Glutamatergic neuron (in vitro differentiated cells): Measurements from ENCODE around the gene ABCA2. TPM values are rescaled to one million over a fixed set of nuclear protein-coding genes. Genes with fewer than 3 reads are reported as not detected.

ENCODE experiments used
- DNase-seq: peaks from one replicate; pipeline ENCODE4 v3.0.0; 2022
- H3K27ac Mint-ChIP-seq: one replicate; pipeline ENCODE4 v1.8.0; 2020; ENCODE audit warnings: mild to moderate bottlenecking, mixed read lengths, inconsistent platforms; ENCODE audit not compliant: unreplicated experiment
- H3K27me3 Mint-ChIP-seq: one replicate; pipeline ENCODE4 v1.8.0; 2020; ENCODE audit warnings: mild to moderate bottlenecking, moderate library complexity, mixed read lengths, inconsistent platforms; ENCODE audit not compliant: unreplicated experiment
- H3K36me3 Mint-ChIP-seq: one replicate; pipeline ENCODE4 v1.8.0; 2020; ENCODE audit warnings: mild to moderate bottlenecking, mixed read lengths, inconsistent platforms; ENCODE audit not compliant: unreplicated experiment
- H3K4me1 Mint-ChIP-seq: one replicate; pipeline ENCODE4 v1.8.0; 2020; ENCODE audit warnings: mild to moderate bottlenecking, low read depth, mixed read lengths, inconsistent platforms; ENCODE audit not compliant: unreplicated experiment
- H3K4me3 Mint-ChIP-seq: one replicate; pipeline ENCODE4 v1.8.0; 2020; ENCODE audit warnings: mild to moderate bottlenecking, mixed read lengths, inconsistent platforms; ENCODE audit not compliant: unreplicated experiment
- H3K9me3 Mint-ChIP-seq: one replicate; pipeline ENCODE4 v1.8.0; 2020; ENCODE audit warnings: mild to moderate bottlenecking, moderate library complexity, mixed read lengths, inconsistent platforms; ENCODE audit not compliant: unreplicated experiment
- total RNA-seq: library from RNA; stranded (reverse); fragmentation: NEBNext Ultra II Directional; extraction: Animal tissue kit (Norgen Biotek cat#: 25700); gene quantifications from one replicate; pipeline ENCODE4 v1.2.1, GENCODE V29; 2021; ENCODE audit not compliant: unreplicated experiment
- TF ChIP-seq, protein P1 (sequence below): fragments of 200-600 bp; sonication (generic); IDR thresholded peaks from one replicate; pipeline ENCODE4 v1.5.0; 2021; ENCODE audit not compliant: partially characterized antibody, unreplicated experiment

The ABCA2 gene
- total RNA-seq, 1 donor from 2014 or later: 70.7 TPM

DNA sequence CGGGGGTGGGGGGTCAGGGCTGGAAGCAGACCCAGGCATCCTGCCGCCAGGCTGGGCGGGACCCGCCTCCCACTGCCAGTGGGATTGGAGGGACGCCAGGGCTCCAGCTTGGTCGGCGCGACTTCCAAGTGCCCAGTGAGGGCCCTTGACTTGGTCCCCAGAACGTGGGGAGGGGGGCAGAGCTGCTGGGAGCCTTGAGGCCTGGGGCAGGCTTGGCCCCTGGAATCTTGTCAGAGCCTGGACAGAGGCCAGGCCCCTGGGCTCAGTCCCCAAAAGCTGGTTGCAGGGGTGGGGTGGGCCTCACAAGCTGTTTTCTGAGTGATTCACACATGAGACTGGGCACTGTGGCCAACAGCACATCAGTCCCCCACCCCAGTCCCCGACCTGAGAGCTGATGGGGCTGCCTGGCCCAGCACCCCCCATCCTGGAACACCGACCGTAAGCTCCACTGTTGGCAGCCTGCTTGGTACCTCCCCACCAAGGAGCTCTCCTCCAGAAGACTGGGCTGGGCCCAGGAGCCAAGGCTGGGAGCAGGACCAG lies 32.2 kb downstream of the ABCA2 start:
- TF ChIP-seq, protein P1, sequence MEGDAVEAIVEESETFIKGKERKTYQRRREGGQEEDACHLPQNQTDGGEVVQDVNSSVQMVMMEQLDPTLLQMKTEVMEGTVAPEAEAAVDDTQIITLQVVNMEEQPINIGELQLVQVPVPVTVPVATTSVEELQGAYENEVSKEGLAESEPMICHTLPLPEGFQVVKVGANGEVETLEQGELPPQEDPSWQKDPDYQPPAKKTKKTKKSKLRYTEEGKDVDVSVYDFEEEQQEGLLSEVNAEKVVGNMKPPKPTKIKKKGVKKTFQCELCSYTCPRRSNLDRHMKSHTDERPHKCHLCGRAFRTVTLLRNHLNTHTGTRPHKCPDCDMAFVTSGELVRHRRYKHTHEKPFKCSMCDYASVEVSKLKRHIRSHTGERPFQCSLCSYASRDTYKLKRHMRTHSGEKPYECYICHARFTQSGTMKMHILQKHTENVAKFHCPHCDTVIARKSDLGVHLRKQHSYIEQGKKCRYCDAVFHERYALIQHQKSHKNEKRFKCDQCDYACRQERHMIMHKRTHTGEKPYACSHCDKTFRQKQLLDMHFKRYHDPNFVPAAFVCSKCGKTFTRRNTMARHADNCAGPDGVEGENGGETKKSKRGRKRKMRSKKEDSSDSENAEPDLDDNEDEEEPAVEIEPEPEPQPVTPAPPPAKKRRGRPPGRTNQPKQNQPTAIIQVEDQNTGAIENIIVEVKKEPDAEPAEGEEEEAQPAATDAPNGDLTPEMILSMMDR: no peak
- no peak for DNase-seq
- Mint-ChIP-seq H3K36me3 (peaks cover under 1% of the 10 kb centered on the region), H3K27ac (no peak overlapping the region), H3K4me3 (no peak overlapping the region), H3K27me3 (peaks cover 8% of the 10 kb centered on the region), H3K9me3 (peaks cover 5% of the 10 kb centered on the region), H3K4me1 (peaks cover 6% of the 10 kb centered on the region)

- Mint-ChIP-seq H3K4me1 (peaks cover 8% of the 10 kb centered on the region), H3K4me3 (no peak overlapping the region), H3K27ac (no peak overlapping the region), H3K9me3 (peaks cover 8% of the 10 kb centered on the region), H3K27me3 (peaks cover 13% of the 10 kb centered on the region), H3K36me3 (peaks cover 5% of the 10 kb centered on the region)
- TF ChIP-seq, protein P1: no peak
- no peak for DNase-seq
Measured at GRCh38 chr9:136995362-136995761, 32.7 kb downstream of the ABCA2 start.

DNA sequence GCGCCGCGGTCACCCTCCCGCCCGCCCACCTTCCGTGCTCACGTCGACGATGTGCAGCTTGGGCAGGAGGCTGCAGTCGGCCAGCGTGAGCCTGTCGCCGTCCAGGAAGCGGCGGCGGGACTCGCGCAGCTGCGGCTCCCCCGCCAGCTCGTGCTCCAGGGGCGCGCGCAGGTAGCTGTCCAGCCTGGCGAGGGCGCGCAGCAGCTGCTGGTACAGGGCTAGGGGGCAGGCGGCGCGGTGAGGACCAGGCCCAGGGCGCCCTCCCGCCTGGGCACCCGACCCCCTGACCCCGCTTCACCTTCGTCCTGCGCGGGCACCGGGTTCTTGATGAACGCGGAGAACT lies 33.2 kb downstream of the ABCA2 start:
- no peak for DNase-seq
- TF ChIP-seq, protein P1: no peak
- peaks cover 5% of the 10 kb centered on the region for H3K36me3 Mint-ChIP-seq
- peaks cover 8% of the 10 kb centered on the region for H3K4me1 Mint-ChIP-seq
- no peak overlapping the region for H3K4me3 Mint-ChIP-seq
- peaks cover 13% of the 10 kb centered on the region for H3K27me3 Mint-ChIP-seq
- no peak overlapping the region for H3K27ac Mint-ChIP-seq
- peaks cover 8% of the 10 kb centered on the region for H3K9me3 Mint-ChIP-seq

GRCh38 chr9:136994180-136994887 lies 33.7 kb downstream of the ABCA2 start:
- no peak for DNase-seq
- H3K36me3 Mint-ChIP-seq: peaks cover 5% of the 10 kb centered on the region
- peaks cover 8% of the 10 kb centered on the region for H3K4me1 Mint-ChIP-seq
- H3K9me3 Mint-ChIP-seq: peaks cover 8% of the 10 kb centered on the region
- TF ChIP-seq, protein P1: no peak
- no peak overlapping the region for H3K27ac Mint-ChIP-seq
- H3K4me3 Mint-ChIP-seq: no peak overlapping the region
- H3K27me3 Mint-ChIP-seq: peaks cover 15% of the 10 kb centered on the region

DNA sequence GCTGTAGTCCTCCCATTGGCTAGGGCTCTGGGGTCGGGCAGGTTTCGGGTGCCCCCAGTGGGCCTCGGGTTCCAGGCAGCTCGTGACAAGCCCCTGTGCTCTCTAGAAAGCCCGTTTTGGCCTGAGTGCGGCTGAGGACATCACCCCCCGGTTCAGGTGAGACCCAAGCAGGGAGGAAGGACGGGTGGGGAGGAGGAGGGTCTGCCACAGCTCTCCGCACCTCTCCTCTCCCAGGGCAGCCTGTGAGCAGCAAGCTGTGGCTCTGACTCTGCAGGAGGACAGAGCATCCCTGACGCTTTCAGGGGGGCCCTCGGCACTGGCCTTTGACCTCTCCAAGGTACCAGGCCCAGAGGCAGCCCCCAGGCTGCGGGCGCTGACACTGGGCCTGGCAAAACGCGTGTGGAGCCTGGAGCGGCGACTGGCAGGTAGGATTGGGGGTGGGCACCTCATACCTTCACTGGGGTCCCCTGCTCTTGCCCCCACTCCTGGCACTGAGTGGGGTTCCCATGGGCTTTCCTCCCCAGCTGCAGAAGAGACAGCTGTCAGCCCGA lies 35.1 kb downstream of the ABCA2 start:
- H3K27ac Mint-ChIP-seq: no peak overlapping the region
- peak overlapping the region; percentile 86 for H3K4me3 Mint-ChIP-seq
- TF ChIP-seq, protein P1: no peak
- peaks cover 8% of the 10 kb centered on the region for H3K4me1 Mint-ChIP-seq
- H3K36me3 Mint-ChIP-seq: peaks cover 5% of the 10 kb centered on the region
- H3K27me3 Mint-ChIP-seq: peaks cover 19% of the 10 kb centered on the region
- H3K9me3 Mint-ChIP-seq: peaks cover 8% of the 10 kb centered on the region
- DNase-seq: no peak
